Measurements from ENCODE around the gene RBMY1A1.
"Not testable (repeated sequence)": the region's sequence is repeated elsewhere in the genome, so short reads cannot be mapped to it uniquely, and the experiment has no call there.

RBMY1A1 gene

GRCh38 chrY:21534579-21534978 lies at the start of gene RBMY1A1:
RBMY1A1 (plus strand) TSS chrY:21534879; CDS start chrY:21536892, 2,013 bp downstream.
- not testable (repeated sequence) for DNase-seq (ENCODE audit: low read depth in 2 of 3, low spot score in 1 of 3)

GRCh38 chrY:21511038-21511437 lies 23.6 kb upstream of the RBMY1A1 start, which contains the start of gene RBMY1B:
RBMY1B (plus strand) TSS chrY:21511338; CDS start chrY:21513351, 2,013 bp downstream.
- not testable (repeated sequence) for DNase-seq (ENCODE audit: low read depth in 2 of 3, low spot score in 1 of 3)

DNA sequence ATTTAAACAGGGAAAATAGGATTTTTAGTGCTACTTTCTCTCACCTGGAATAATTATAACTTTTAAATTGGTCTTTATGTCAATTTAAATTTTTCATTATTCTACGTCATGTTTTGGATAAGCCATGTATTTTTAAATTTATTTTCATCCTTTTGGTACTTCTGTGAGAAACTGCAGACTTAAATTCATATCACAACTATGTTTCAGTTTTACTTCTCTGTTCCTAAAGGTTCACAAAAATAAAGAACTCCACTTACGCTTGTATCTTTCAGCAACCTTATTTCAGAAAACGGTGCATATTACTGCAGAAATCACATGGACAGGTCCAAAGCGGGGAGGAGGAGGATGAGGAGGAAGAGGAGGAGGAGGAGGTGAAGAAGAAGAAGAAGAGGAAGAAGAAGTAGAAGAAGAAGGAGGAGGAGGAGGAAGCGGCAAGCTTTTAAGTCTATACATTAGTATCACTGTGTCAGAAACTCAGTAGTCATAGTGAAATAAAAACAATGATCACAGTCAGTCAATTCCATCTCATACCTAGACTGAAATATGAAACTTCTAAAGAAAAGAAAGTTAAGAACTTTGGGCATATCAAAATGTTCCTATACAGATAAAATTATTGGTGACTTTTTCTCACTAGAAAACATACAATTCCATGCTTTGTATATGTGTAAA lies 24.8 kb downstream of the RBMY1A1 start:
- not testable (repeated sequence) for DNase-seq (ENCODE audit: low read depth in 2 of 3, low spot score in 1 of 3)

DNA sequence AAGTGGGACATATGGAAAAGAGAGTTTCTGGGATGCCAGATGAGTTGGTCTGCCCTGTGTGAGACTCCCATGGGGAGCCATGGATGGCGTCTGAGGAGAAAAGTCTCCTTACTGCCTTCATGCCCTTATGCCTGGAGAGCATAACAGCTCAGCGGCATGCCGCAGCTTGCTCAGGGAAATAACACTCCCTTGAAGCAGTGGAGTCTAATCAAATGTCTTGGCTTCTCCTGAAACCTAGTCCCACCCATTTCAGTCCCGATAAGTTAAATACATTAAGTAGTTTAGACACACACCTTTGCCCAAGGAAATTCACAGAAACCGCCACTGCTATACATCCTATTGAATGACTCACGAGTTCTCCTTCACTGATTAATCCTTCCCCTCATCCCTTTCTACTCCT lies 50.8 kb downstream of the RBMY1A1 start:
- DNase-seq (ENCODE audit: low read depth in 2 of 3, low spot score in 1 of 3), result no peak

- not testable (repeated sequence) for DNase-seq (ENCODE audit: low read depth in 2 of 3, low spot score in 1 of 3)
These were observed 51.8 kb downstream of the RBMY1A1 start for GRCh38 chrY:21586454-21586853.

GRCh38 chrY:21592059-21592458 lies 57.4 kb downstream of the RBMY1A1 start:
- no peak for DNase-seq (ENCODE audit: low read depth in 2 of 3, low spot score in 1 of 3)

- DNase-seq (ENCODE audit: low read depth in 2 of 3, low spot score in 1 of 3), result not testable (repeated sequence)
These were observed 61.6 kb downstream of the RBMY1A1 start for GRCh38 chrY:21596287-21596686.
